ENCODE results near the gene ADA. TPM values are rescaled to one million over a fixed set of nuclear protein-coding genes. Genes with fewer than 3 reads are reported as not detected.

ADA gene
- 1.8 TPM for total RNA-seq

DNA sequence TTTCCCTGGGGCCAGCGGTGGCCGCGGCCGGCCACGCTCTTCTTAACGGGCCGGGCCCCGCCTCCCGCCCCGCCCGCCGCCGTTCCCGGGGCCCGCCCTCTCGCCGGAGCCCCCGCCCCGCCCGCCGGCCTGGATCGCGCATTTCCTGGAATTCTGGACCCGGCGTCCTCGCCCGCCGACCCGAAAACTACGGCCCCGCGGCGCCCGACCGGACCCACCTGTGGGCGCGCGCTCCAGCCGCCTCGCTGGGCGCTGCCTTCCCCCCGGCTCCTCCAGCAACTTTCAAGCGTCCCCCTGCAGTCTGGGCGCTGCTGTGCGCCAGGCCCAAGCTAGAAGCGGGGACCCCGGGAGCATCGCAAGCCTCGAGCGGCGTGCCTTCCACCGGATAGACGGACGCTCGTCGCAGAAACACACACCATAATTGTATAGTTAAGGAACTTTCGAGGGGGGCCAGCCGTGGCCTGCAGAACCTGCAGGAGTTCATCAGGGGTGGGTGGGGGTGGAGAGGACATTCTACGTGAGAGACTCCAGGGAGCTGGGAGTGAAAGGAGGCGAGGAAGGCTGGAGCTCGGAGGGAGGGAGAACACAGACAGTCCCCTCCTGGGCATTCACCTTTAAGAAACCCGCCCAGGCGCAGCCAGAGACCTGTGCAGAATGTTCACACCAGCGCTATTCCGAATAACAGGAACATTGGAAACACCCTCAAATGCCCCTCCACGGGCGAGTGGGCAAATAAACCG lies at the start of gene ADA:
TSS of gene ADA (minus strand) at position 16 of the 740 bp plus-strand sequence. CDS start 92 bp downstream, outside the sequence.

DNA sequence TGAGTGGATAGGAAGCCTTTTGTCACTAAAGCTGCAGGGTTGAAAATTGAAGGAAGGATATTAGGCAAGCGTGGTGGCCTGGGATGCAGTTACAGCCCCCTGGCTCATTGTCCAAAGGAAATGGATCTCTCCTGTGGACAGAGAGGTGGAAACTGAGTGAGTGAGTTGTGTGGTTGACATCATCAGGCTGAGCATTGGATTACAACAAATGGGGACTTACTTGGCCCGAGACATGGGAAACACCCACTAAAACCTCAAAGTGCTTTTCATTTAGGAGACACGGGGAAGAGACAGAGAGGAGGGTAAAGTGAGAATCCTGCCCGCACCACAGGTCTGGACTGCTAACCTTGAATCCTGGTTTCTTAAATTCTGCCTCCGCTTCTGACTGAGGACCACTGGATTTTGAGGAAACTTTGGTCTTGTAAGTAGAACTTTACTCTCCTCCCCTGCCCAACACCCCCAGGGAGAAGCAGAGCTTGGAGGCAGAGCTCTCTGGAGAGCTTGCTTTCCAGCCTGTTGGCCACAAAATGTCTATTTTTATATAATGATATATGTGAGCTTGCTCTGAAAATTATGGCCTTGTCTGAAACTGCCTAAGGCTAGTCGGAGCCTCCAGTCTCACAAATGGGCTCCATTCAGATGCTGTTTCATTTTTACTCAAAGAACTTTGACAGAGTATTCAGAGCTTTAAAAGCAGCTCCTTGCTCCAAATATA lies 69.0 kb downstream of the ADA start, which contains the start of gene PKIG:
TSS of gene PKIG (plus strand) at position 269 of the 715 bp plus-strand sequence. CDS start 31,978 bp downstream, outside the sequence.

Other genes with a start within 250 kb of the ADA start
- gene TTPAL, start 175.8 kb downstream of the ADA start, total RNA-seq: 20.3 TPM
- gene SERINC3, start 129.6 kb downstream of the ADA start, total RNA-seq: 116 TPM
- gene PKIG, start 69.1 kb downstream of the ADA start, total RNA-seq: 36.0 TPM
- gene CCN5, start 63.7 kb upstream of the ADA start, total RNA-seq: not detected
- gene KCNK15, start 94.2 kb upstream of the ADA start, total RNA-seq: not detected
- 48.2 TPM for gene RIMS4, start 158.8 kb upstream of the ADA start, total RNA-seq
- gene YWHAB, start 234.0 kb upstream of the ADA start, total RNA-seq: 281 TPM

All from diencephalon (tissue), 1 donor.